KG1 (cell line): ENCODE results near the gene KIF6.
"Not testable (repeated sequence)": the region's sequence is repeated elsewhere in the genome, so short reads cannot be mapped to it uniquely, and the experiment has no call there.

Experiments
- DNase-seq: peaks from one replicate; lab custom pipeline; 2025; lab: John Stamatoyannopoulos, UW

The KIF6 gene

GRCh38 chr6:39499053-39499452, 226.2 kb downstream of the KIF6 start:
- no peak for DNase-seq

GRCh38 chr6:39498096-39498495, 227.1 kb downstream of the KIF6 start:
- no peak for DNase-seq

- DNase-seq, result no peak
Measured at GRCh38 chr6:39496915-39497314, 228.3 kb downstream of the KIF6 start.

- no peak for DNase-seq
Measured at GRCh38 chr6:39496456-39496855, 228.8 kb downstream of the KIF6 start.

GRCh38 chr6:39495640-39496039, 229.6 kb downstream of the KIF6 start:
- DNase-seq, result no peak

GRCh38 chr6:39494998-39495397, 230.2 kb downstream of the KIF6 start:
- DNase-seq, result no peak

- DNase-seq, result no peak
Measured at GRCh38 chr6:39493777-39494176, 231.4 kb downstream of the KIF6 start.

GRCh38 chr6:39493174-39493573, 232.0 kb downstream of the KIF6 start:
- DNase-seq, result no peak

- DNase-seq, result no peak
Measured at GRCh38 chr6:39490108-39490507, 235.1 kb downstream of the KIF6 start.

GRCh38 chr6:39488255-39488879, 236.8 kb downstream of the KIF6 start:
- no peak for DNase-seq

- DNase-seq, result no peak
Measured at GRCh38 chr6:39484276-39484675, 240.9 kb downstream of the KIF6 start.

- DNase-seq, result not testable (repeated sequence)
Measured at GRCh38 chr6:39479819-39480218, 245.4 kb downstream of the KIF6 start.

- no peak for DNase-seq
Measured at GRCh38 chr6:39476670-39477069, 248.5 kb downstream of the KIF6 start.

GRCh38 chr6:39476151-39476550, 249.1 kb downstream of the KIF6 start:
- no peak for DNase-seq

GRCh38 chr6:39471954-39472659, 253.1 kb downstream of the KIF6 start:
- DNase-seq, result no peak

GRCh38 chr6:39470506-39470905, 254.7 kb downstream of the KIF6 start:
- no peak for DNase-seq

- no peak for DNase-seq
Measured at GRCh38 chr6:39468385-39468784, 256.8 kb downstream of the KIF6 start.

- no peak for DNase-seq
Measured at GRCh38 chr6:39466631-39467030, 258.6 kb downstream of the KIF6 start.

- DNase-seq, result no peak
Measured at GRCh38 chr6:39465539-39465938, 259.7 kb downstream of the KIF6 start.

- DNase-seq, result no peak
Measured at GRCh38 chr6:39464067-39464466, 261.1 kb downstream of the KIF6 start.

GRCh38 chr6:39453956-39454524, 271.2 kb downstream of the KIF6 start:
- no peak for DNase-seq

GRCh38 chr6:39453241-39453640, 272.0 kb downstream of the KIF6 start:
- no peak for DNase-seq

GRCh38 chr6:39452306-39453145, 272.7 kb downstream of the KIF6 start:
- no peak for DNase-seq
